ENCODE data around the gene ZSCAN20.
A peak's percentile ranks its signal among the peaks of the same experiment; 100 is the strongest.

ZSCAN20 gene

DNA sequence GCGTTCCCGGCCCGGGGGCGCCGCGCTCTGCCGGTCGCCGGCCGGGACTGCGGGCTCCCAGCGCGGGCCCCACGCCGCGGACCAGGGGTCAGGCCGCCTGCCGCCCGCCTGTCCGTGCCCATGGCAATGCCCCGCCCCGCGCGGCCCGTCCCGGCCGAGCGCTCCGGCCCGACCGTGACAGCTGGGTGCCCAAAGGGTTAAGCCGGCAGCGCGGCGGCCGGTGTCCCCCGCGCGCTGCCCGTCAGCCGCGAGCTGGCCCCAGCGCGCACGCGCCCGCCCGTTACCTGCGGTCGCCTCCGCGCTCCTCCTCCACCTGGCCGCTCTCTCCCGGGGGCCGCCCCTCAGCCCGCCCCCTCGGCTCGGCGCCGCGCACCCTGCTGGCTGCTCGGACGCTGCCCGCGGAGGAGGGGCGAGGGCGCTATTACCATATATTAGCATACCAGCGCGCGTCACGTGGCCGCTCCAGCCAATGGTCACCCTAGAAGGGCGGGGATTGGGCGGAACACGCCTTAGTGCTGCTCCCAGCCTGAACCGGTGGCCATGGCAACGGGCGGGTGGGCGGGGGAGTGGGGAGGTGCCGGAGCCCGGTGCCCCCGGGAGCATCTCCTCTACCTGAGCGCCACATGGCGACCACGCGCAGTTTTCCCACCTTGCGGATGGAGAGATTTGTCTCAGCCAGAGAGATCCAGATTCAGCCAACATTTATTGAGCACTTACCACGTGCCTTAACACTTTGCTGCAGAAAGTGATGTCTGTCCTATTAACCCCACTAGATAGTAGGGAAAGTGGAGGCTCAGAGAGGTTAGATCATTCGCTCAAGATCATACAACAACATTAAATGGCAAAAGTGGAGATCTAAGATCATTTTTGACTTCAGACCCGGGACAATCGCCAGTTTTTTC, 41.5 kb upstream of the ZSCAN20 start, which contains the start of gene PHC2:
TSS of gene PHC2 (minus strand) at position 404 of the 902 bp plus-strand sequence. CDS start 55,556 bp downstream, outside the sequence.
- peak; percentile 92 for FAIRE-seq
- DNase-seq (ENCODE audit: insufficient read length, low spot score): peak; percentile 88
- TF ChIP-seq POU2F2 (IDR thresholded peaks at IDR 0.05; ENCODE audit: low read depth, low read length): peak; percentile 83; the same call in 1 of the 2 replicates
- TF ChIP-seq PAX5 (IDR thresholded peaks at IDR 0.05; ENCODE audit: insufficient read depth, low read length, severe bottlenecking): no peak
- no peak for TF ChIP-seq SPI1 (IDR thresholded peaks at IDR 0.05; ENCODE audit: low read depth, low read length)

DNA sequence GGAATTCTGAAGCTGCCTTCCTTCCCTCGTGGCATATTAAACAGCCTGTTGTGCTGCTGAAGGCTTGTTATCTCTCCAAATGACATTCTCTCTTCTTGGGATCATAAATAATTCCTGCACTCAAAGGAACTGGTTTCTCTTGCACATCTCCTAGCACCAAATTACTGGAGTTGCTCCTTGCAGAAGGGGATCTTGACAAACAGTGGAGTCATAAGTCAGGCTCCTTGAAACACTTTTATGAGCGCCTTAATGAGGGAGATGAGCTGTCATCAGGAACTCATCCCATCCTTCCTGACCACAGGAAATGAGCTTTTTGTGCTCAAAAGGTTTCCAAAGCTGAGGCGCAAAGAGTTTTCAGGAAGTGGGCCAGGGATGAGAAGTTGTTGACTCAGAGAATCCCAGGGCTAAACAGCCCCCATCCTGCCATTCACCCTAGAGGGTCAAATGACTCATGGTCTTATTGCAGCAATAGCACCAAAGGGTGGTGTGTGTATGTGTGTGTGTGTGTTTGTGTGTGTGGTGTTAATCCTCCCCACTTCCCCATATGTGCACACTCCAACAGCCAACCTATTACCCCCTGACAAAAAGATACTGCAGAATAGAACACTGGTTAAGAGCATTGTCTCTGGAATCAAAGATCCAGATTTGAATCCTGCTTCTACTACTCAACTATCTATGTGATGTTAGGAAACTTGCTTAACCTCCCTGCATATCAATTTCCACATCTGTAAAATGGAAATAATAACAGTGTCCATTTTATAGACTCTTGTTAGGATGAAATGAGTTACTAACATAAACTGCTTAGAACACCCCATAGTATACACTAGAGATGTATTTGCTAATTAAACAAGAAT, 38.7 kb upstream of the ZSCAN20 start:
- FAIRE-seq (no peak), DNase-seq (ENCODE audit: insufficient read length, low spot score) (no peak)
- TF ChIP-seq SPI1 (IDR thresholded peaks at IDR 0.05; ENCODE audit: low read depth, low read length) (peak; percentile 20; the same call in 1 of the 2 replicates), PAX5 (IDR thresholded peaks at IDR 0.05; ENCODE audit: insufficient read depth, low read length, severe bottlenecking) (no peak)

GRCh38 chr1:33434363-33434750, 38.1 kb upstream of the ZSCAN20 start:
- TF ChIP-seq POU2F2 (IDR thresholded peaks at IDR 0.05; ENCODE audit: low read depth, low read length) (no peak), SPI1 (IDR thresholded peaks at IDR 0.05; ENCODE audit: low read depth, low read length) (no peak), POLR2A (IDR thresholded peaks at IDR 0.05; ENCODE audit: low read depth, low read length) (no peak), POLR2AphosphoS5 (IDR thresholded peaks at IDR 0.05; ENCODE audit: low read depth, low read length) (no peak), PAX5 (IDR thresholded peaks at IDR 0.05; ENCODE audit: insufficient read depth, low read length, severe bottlenecking) (no peak), TAF1 (IDR thresholded peaks at IDR 0.05; ENCODE audit: low read depth, low read length) (no peak)
- no peak for FAIRE-seq
- DNase-seq (ENCODE audit: insufficient read length, low spot score): no peak

- DNase-seq (ENCODE audit: insufficient read length, low spot score): no peak
- no peak for TF ChIP-seq SPI1 (IDR thresholded peaks at IDR 0.05; ENCODE audit: low read depth, low read length)
- no peak for TF ChIP-seq TAF1 (IDR thresholded peaks at IDR 0.05; ENCODE audit: low read depth, low read length)
- no peak for TF ChIP-seq PAX5 (IDR thresholded peaks at IDR 0.05; ENCODE audit: insufficient read depth, low read length, severe bottlenecking)
- TF ChIP-seq POU2F2 (IDR thresholded peaks at IDR 0.05; ENCODE audit: low read depth, low read length): no peak
- no peak for TF ChIP-seq POLR2AphosphoS5 (IDR thresholded peaks at IDR 0.05; ENCODE audit: low read depth, low read length)
- TF ChIP-seq POLR2A (IDR thresholded peaks at IDR 0.05; ENCODE audit: low read depth, low read length): no peak
- no peak for FAIRE-seq
Measured at GRCh38 chr1:33435096-33435820, 37.2 kb upstream of the ZSCAN20 start.

GRCh38 chr1:33436557-33437285, 35.7 kb upstream of the ZSCAN20 start:
- no peak for FAIRE-seq
- TF ChIP-seq TAF1 (IDR thresholded peaks at IDR 0.05; ENCODE audit: low read depth, low read length): no peak
- no peak for TF ChIP-seq POLR2A (IDR thresholded peaks at IDR 0.05; ENCODE audit: low read depth, low read length)
- TF ChIP-seq POLR2AphosphoS5 (IDR thresholded peaks at IDR 0.05; ENCODE audit: low read depth, low read length): no peak
- TF ChIP-seq POU2F2 (IDR thresholded peaks at IDR 0.05; ENCODE audit: low read depth, low read length): no peak
- TF ChIP-seq PAX5 (IDR thresholded peaks at IDR 0.05; ENCODE audit: insufficient read depth, low read length, severe bottlenecking): no peak

DNA sequence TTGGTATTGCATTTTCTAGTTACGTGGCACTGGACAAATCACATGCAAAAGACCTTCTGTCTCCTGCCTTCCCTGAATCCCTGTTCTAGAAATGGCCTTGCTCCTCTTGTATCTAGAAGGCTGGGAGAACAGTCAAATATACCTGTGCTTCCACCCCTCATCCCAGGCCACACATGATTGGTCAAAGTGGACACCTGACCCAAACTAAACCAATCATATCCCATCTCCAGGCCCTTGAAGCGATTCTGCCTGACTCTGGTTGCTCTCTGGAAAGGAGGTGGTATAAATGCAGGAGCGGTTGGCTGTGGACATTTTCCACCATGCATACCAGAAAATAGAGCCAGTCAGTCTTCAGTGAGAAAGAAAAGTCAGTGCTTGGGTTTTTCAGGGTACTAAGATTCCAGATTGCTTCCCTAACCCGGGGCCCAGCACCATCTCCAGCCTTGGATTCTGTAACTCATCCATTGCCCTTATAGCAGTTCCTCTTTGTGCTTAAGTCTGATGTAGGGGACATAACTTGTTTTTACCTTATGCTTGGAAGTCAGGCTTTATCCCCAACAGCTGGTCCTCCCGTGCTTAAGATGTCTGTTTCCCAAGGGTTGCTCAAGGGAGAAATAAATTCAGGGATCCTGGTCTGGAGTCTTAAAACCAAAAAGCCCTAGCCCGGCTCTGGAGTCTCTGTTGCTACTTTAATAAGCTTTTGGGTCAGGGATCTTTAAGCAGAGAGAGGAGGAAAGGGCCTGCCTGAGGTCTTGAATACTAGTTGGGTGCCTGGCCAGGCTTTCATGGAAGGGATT, 33.9 kb upstream of the ZSCAN20 start:
- no peak for FAIRE-seq
- TF ChIP-seq POU2F2 (IDR thresholded peaks at IDR 0.05; ENCODE audit: low read depth, low read length): no peak
- DNase-seq (ENCODE audit: insufficient read length, low spot score): no peak

More at GRCh38 chr1:33436557-33437285, 35.7 kb upstream of the ZSCAN20 start:
- DNase-seq (ENCODE audit: insufficient read length, low spot score): no peak

DNA sequence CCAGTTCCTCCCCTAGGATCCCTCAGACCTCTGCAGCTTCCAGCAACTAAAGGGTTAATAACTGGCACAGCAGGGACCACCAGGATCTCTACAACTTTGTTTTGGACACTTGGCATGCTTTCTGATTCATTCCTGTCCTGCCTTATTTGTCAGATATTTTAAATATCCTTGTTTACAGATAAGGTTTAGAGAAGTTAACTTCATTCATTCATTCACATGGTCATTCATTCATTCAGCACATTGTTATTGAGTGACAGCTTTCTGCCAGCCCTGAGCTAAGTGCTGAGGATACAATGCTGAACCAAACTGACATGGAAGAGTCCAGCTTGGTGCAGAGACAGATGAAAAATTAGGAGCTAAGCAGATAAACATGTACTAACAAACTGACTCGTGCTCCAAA, 32.8 kb upstream of the ZSCAN20 start:
- FAIRE-seq (no peak), DNase-seq (ENCODE audit: insufficient read length, low spot score) (no peak)
- no peak for TF ChIP-seq POLR2A (IDR thresholded peaks at IDR 0.05; ENCODE audit: low read depth, low read length)
- no peak for TF ChIP-seq POLR2AphosphoS5 (IDR thresholded peaks at IDR 0.05; ENCODE audit: low read depth, low read length)
- TF ChIP-seq POU2F2 (IDR thresholded peaks at IDR 0.05; ENCODE audit: low read depth, low read length): no peak
- no peak for TF ChIP-seq TAF1 (IDR thresholded peaks at IDR 0.05; ENCODE audit: low read depth, low read length)
- TF ChIP-seq SPI1 (IDR thresholded peaks at IDR 0.05; ENCODE audit: low read depth, low read length): no peak
- no peak for TF ChIP-seq PAX5 (IDR thresholded peaks at IDR 0.05; ENCODE audit: insufficient read depth, low read length, severe bottlenecking)

DNA sequence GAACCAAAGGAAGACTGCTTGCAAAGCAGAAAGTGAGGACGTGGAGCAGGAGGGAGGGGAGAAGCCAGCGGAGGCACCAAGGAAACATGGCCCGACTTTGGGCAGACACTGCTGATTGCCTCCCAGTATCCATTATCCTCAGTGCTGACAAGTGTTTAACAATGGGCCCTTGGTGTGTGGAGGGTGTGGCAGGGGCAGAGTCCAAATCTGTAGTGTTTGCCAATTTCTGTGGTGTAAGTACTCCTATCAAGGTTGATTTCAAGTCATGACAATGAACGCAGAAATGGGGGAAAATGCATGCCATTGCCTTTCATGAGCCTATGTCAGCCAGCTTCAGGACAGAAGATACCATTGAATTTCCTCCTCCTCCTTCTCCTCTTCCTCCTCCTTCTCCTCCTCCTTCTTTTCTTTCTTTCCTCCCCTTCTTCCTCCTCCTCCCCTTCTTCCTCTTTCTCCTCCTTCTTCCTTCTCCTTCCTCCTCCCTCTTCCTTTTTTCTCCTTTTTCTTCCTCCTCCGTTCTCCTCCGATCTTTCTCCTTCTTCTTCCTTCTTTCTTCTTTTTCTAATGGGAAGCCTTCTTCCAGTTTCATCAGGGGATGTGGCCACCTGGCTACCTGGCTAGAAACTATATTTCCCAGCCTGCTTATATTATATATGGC, 31.2 kb upstream of the ZSCAN20 start:
- TF ChIP-seq POU2F2 (IDR thresholded peaks at IDR 0.05; ENCODE audit: low read depth, low read length): no peak
- TF ChIP-seq TAF1 (IDR thresholded peaks at IDR 0.05; ENCODE audit: low read depth, low read length): no peak
- no peak for TF ChIP-seq POLR2A (IDR thresholded peaks at IDR 0.05; ENCODE audit: low read depth, low read length)
- no peak for TF ChIP-seq POLR2AphosphoS5 (IDR thresholded peaks at IDR 0.05; ENCODE audit: low read depth, low read length)
- no peak for TF ChIP-seq SPI1 (IDR thresholded peaks at IDR 0.05; ENCODE audit: low read depth, low read length)
- TF ChIP-seq PAX5 (IDR thresholded peaks at IDR 0.05; ENCODE audit: insufficient read depth, low read length, severe bottlenecking): no peak
- DNase-seq (ENCODE audit: insufficient read length, low spot score): no peak
- FAIRE-seq: no peak
